ENCODE results near the gene PROC.

GRCh38 chr2:127386246-127386645 lies 32.0 kb upstream of the PROC start:
- no peak for TF ChIP-seq CTCF (IDR thresholded peaks at IDR 0.05; ENCODE audit: borderline replicate concordance, extremely low read depth, low read length, poor library complexity, severe bottlenecking)
- TF ChIP-seq EZH2 (IDR thresholded peaks at IDR 0.05; ENCODE audit: borderline replicate concordance, low read depth, low read length, severe bottlenecking): no peak

Measured in DND-41 (cell line).